K562 (cell line): ENCODE measurements around the gene ATF3. TPM values are rescaled to one million over a fixed set of nuclear protein-coding genes. Genes with fewer than 3 reads are reported as not detected.
A peak's percentile ranks its signal among the peaks of the same experiment; 100 is the strongest.

Experiments used
- ASH1L ChIP-seq: fragments of 450-650 bp; IDR thresholded peaks from 2 replicates; pipeline ENCODE4 v1.6.1; 2018; ENCODE audit warnings: borderline replicate concordance, mild to moderate bottlenecking, low read depth; ENCODE audit not compliant: partially characterized antibody
- ATF1 ChIP-seq, 2 experiments: fragments of 450-650 bp in 1 of 2; IDR thresholded peaks; 2 replicates each; pipeline ENCODE4 v1.6.1; 2016; ENCODE audit warnings: missing compliant biosample characterization in 1 of 2, missing genetic modification characterization in 1 of 2
- ATF4 ChIP-seq: fragments of 450-650 bp; formaldehyde crosslinking; IDR thresholded peaks from 2 replicates; pipeline ENCODE4 v1.4.0; 2022; ENCODE audit warnings: mild to moderate bottlenecking, moderate library complexity
- ATF7 ChIP-seq: fragments of 450-650 bp; IDR thresholded peaks from 2 replicates; pipeline ENCODE4 v1.7.1; 2014; ENCODE audit warnings: mild to moderate bottlenecking, moderate library complexity
- BDP1 ChIP-seq: IDR thresholded peaks from 3 replicates; pipeline ENCODE4 v1.6.1; 2011; ENCODE audit not compliant: insufficient read length, insufficient read depth
- CBFA2T3 ChIP-seq: fragments of 450-650 bp; IDR thresholded peaks from 2 replicates; pipeline ENCODE4 v1.6.1; 2017
- CLOCK ChIP-seq: fragments of 250-450 bp; sonication (Bioruptor Pico); IDR thresholded peaks from 2 replicates; pipeline ENCODE4 v1.4.0; 2020; ENCODE audit warnings: mild to moderate bottlenecking, moderate library complexity, borderline replicate concordance
- E2F5 ChIP-seq: sonication (generic); formaldehyde crosslinking; IDR thresholded peaks from 2 replicates; pipeline ENCODE4 v1.8.0; 2022; ENCODE audit warnings: mild to moderate bottlenecking, missing genetic modification reagents
- EP300 ChIP-seq: IDR thresholded peaks from 2 replicates; pipeline ENCODE4 v1.6.1; 2012; ENCODE audit warnings: low read length, improper control_type of control experiment
- FOXJ2 ChIP-seq: fragments of 200-800 bp; sonication (Bioruptor generic); IDR thresholded peaks from 2 replicates; pipeline ENCODE4 v1.6.1; 2016; ENCODE audit warnings: missing genetic modification characterization, missing compliant biosample characterization
- GMEB1 ChIP-seq: fragments of 250-450 bp; sonication (Bioruptor Pico); IDR thresholded peaks from 2 replicates; pipeline ENCODE4 v1.4.0; 2020; ENCODE audit warnings: mild to moderate bottlenecking
- MTA2 ChIP-seq: fragments of 450-650 bp; IDR thresholded peaks from 2 replicates; pipeline ENCODE4 v1.6.1; 2016; ENCODE audit warnings: low read depth
- PRDM10 ChIP-seq: fragments of 450-650 bp; IDR thresholded peaks from 2 replicates; pipeline ENCODE4 v1.6.1; 2018; ENCODE audit not compliant: partially characterized antibody
- RNF2 ChIP-seq: sonication (generic); IDR thresholded peaks from 2 replicates; pipeline ENCODE4 v1.6.1; 2016
- SMARCE1 ChIP-seq: fragments of 450-650 bp; IDR thresholded peaks from 2 replicates; pipeline ENCODE4 v1.7.1; 2016; ENCODE audit warnings: mild to moderate bottlenecking
- ZEB2 ChIP-seq: fragments of 450-650 bp; IDR thresholded peaks from 2 replicates; pipeline ENCODE4 v1.6.1; 2016
- ZNF239 ChIP-seq: fragments of 250-450 bp; sonication (Bioruptor Pico); IDR thresholded peaks from 2 replicates; pipeline ENCODE4 v1.4.0; 2020; ENCODE audit warnings: mild to moderate bottlenecking
- ZNF444 ChIP-seq: fragments of 250-450 bp; sonication (Bioruptor Pico); IDR thresholded peaks from 2 replicates; pipeline ENCODE4 v1.4.0; 2020; ENCODE audit warnings: mild to moderate bottlenecking, moderate library complexity
- polyA plus RNA-seq, 8 experiments: library from polyadenylated mRNA; depleted of rRNA in 4 of 8; stranded (reverse) in 5 of 8; unstranded in 3 of 8; fragments of >200 nt; fragmentation: Nextera tagmentation in 2 of 8; fragmentation: Illumina TruSeq in 1 of 8; extraction: Ambion mirVana in 2 of 8; extraction: Trizol in 1 of 8; gene quantifications; 2 replicates each; pipeline versions ENCODE4 v1.2.1 to v1.2.3, GENCODE V29; 2011 to 2014; ENCODE audit warnings: inconsistent platforms in 1 of 8, missing spikeins in 1 of 8
- total RNA-seq, 7 experiments: library from RNA; depleted of rRNA in 6 of 7; stranded (reverse); fragments of >200 nt in 6 of 7; fragmentation: Illumina TruSeq in 2 of 7; extraction: Trizol in 2 of 7; gene quantifications; 2 replicates each; pipeline versions ENCODE4 v1.2.1 to v1.2.3, GENCODE V29; 2011 to 2021; ENCODE audit warnings: low replicate concordance in 1 of 7

Gene ATF3
- total and polyA plus RNA-seq, 9 of the 15 experiments (the other 6 are each of a cell fraction or from before 2014, with no cell fraction given), result 3.5 to 28.2 (median 19.8) TPM

GRCh38 chr1:212595787-212596714, 12.5 kb upstream of the ATF3 start (continued):
- TF ChIP-seq PRDM10 (peak; percentile 5), MTA2 (no peak), FOXJ2 (peak; percentile 96), CLOCK (CRISPR knock-in tag) (no peak), CBFA2T3 (0 out of 2 replicates have a peak, but pooled peaks have one; percentile 14), BDP1 (no peak), E2F5 (CRISPR knock-in tag) (no peak), RNF2 (peak; percentile 39), GMEB1 (no peak), ASH1L (no peak), ZNF239 (CRISPR knock-in tag) (peak; percentile 23; the same call in 1 of the 2 replicates), EP300 (0 out of 2 replicates have a peak, but pooled peaks have one; percentile 5), ATF1 (CRISPR knock-in tag; IDR thresholded peaks at IDR 0.05) (no peak), ATF1 (tag; IDR thresholded peaks at IDR 0.05) (peak; percentile 71), ZEB2 (peak; percentile 55; the same call in 1 of the 2 replicates), ATF4 (CRISPR knock-in tag) (no peak), SMARCE1 (peak; percentile 74; the same call in 1 of the 2 replicates), ZNF444 (0 out of 2 replicates have a peak, but pooled peaks have one; percentile 25), ATF7 (peak; percentile 87)
